Measurements from ENCODE around the gene HRG. TPM values are rescaled to one million over a fixed set of nuclear protein-coding genes. Genes with fewer than 3 reads are reported as not detected.

HRG gene
- total RNA-seq, 2 donors from 2014 or later, result not detected

DNA sequence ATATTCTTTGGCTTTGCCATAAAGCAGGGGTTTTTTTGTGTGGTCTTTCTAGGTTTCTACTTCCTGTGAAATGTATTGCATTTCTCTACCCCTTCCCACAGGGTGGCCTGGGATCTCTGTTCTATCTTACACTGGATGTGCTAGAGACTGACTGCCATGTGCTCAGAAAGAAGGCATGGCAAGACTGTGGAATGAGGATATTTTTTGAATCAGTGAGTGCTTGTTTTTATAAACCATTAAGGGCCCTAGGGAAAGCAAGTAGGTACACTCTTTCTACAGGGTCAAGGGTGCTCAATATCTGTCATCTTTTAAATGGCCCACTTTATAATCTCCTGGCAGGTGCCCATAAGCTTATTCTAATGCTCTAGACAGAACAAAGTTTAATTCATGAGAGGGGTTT lies 24.9 kb upstream of the HRG start:
- Histone ChIP-seq H3K4me3 (no peak overlapping the region), H3K4me1 (peaks cover 0 to 15% of the 10 kb centered on the region in 2 donors), H3K36me3 (no peaks in the 10 kb centered on the region), H3K27me3 (no peaks in the 10 kb centered on the region), H3K9me3 (no peaks in the 10 kb centered on the region), H3K27ac (no peak overlapping the region)
- DNase-seq (ENCODE audit: low spot score), result no peak
- TF ChIP-seq, protein P1, sequence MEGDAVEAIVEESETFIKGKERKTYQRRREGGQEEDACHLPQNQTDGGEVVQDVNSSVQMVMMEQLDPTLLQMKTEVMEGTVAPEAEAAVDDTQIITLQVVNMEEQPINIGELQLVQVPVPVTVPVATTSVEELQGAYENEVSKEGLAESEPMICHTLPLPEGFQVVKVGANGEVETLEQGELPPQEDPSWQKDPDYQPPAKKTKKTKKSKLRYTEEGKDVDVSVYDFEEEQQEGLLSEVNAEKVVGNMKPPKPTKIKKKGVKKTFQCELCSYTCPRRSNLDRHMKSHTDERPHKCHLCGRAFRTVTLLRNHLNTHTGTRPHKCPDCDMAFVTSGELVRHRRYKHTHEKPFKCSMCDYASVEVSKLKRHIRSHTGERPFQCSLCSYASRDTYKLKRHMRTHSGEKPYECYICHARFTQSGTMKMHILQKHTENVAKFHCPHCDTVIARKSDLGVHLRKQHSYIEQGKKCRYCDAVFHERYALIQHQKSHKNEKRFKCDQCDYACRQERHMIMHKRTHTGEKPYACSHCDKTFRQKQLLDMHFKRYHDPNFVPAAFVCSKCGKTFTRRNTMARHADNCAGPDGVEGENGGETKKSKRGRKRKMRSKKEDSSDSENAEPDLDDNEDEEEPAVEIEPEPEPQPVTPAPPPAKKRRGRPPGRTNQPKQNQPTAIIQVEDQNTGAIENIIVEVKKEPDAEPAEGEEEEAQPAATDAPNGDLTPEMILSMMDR (IDR thresholded peaks at IDR 0.05), result no peak

DNA sequence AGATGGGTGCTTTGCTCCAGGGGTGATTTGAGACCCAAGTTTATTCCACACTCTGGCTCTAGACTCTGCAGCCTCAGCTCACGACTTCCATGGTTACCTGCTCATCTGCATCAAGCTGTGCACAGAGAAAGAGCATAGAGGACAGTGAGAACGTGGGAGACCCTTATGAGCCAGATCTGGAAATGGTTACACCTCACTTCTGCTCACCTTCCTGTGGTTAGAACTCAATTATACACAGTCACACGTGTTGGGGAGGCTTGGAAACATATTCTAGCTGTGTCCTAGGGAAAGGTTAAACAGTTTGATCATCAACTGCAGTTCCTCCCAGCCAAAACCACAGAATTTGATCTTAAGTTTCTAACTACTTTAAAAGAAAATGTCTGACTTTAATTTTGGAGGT lies 23.8 kb upstream of the HRG start:
- Histone ChIP-seq H3K4me3 (no peak overlapping the region), H3K36me3 (no peaks in the 10 kb centered on the region), H3K9me3 (no peaks in the 10 kb centered on the region), H3K4me1 (peaks cover 0 to 15% of the 10 kb centered on the region in 2 donors), H3K27me3 (no peaks in the 10 kb centered on the region), H3K27ac (no peak overlapping the region)
- TF ChIP-seq, protein P1 (IDR thresholded peaks at IDR 0.05), result no peak
- DNase-seq (ENCODE audit: low spot score), result no peak

DNA sequence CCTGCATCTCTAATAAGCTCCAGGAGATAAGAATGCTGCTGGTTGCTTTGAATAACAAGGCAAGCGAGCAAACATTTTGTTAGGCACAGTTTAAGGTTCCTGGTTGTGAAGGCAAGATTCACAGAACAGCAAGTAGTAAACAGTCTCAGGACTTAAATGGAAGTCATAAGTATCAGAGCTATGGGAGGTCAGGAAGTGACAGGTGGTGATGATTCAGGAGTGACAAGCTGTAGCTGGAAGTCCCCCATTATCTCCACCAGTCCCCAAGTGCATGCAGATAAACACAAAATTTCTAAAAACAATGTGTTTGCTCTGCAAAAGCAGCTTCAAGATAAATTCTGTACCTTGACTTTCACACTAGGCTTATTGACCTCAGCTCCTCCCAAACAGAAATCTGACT lies 22.3 kb upstream of the HRG start:
- Histone ChIP-seq H3K4me3 (no peak overlapping the region), H3K27me3 (no peaks in the 10 kb centered on the region), H3K36me3 (no peaks in the 10 kb centered on the region), H3K9me3 (no peaks in the 10 kb centered on the region), H3K27ac (no peak overlapping the region), H3K4me1 (peaks cover 0 to 15% of the 10 kb centered on the region in 2 donors)
- DNase-seq (ENCODE audit: low spot score), result no peak
- TF ChIP-seq, protein P1 (IDR thresholded peaks at IDR 0.05), result no peak

DNA sequence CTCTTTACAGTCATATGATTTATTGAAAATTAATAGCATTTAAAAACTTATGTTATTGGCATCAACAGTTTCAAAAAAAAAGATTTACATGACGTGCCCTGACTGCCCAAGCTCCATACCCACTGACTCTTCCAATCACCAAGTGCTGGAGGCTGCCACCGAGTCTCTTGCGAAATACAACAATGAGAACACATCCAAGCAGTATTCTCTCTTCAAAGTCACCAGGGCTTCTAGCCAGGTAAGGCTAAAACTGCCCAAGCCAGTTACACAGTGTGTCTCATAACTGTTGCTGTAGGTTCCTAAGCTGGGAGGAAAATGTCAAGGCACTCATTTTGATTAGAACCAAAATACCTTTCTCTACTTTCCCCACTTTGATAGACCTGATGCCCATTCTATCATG lies 21.1 kb upstream of the HRG start:
- DNase-seq (ENCODE audit: low spot score), result no peak
- TF ChIP-seq, protein P1 (IDR thresholded peaks at IDR 0.05), result no peak
- H3K36me3 ChIP-seq, result no peaks in the 10 kb centered on the region
- H3K4me3 ChIP-seq, result no peak overlapping the region
- no peaks in the 10 kb centered on the region for H3K27me3 ChIP-seq
- H3K27ac ChIP-seq, result no peak overlapping the region
- no peaks in the 10 kb centered on the region for H3K9me3 ChIP-seq
- peaks cover 0 to 14% of the 10 kb centered on the region in 2 donors for H3K4me1 ChIP-seq

DNA sequence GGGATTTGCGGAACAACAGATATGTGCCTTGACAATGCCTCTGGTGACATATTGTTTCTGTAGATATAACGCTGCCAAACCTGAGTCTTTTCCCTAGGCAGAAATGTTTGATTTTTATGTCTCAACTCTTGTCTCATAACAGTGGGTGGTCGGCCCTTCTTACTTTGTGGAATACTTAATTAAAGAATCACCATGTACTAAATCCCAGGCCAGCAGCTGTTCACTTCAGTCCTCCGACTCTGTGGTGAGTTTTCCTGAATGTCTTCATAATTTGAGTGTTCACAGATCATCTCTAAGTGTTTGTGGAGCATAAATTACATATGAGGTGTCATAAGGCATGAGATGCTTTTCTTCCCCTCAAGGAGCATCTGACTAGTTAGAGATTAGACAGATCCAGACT lies 19.7 kb upstream of the HRG start:
- TF ChIP-seq, protein P1 (IDR thresholded peaks at IDR 0.05), result no peak
- Histone ChIP-seq H3K36me3 (no peaks in the 10 kb centered on the region), H3K27ac (no peak overlapping the region), H3K9me3 (no peaks in the 10 kb centered on the region), H3K4me1 (peaks cover 0 to under 1% of the 10 kb centered on the region in 2 donors), H3K4me3 (no peak overlapping the region), H3K27me3 (no peaks in the 10 kb centered on the region)
- DNase-seq (ENCODE audit: low spot score), result no peak

DNA sequence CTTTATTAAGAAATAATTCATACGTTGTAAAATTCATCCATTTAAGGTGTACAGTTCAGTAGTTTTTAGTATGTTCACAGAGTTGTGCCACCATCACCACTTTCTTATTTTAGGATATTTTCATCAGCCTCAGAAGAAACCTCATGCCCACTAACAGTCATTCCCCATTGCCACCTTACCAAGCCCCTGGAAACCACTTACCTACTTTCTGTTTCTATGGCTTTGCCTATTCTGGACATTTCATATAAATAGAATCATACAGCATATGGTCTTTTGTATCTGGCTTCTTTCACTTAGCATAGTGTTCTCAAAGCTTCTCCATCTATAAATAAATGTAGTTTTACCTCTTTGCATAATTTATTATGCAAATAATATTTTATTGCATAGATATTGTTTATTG lies 19.0 kb upstream of the HRG start:
- H3K4me1 ChIP-seq, result no peaks in the 10 kb centered on the region
- TF ChIP-seq, protein P1 (IDR thresholded peaks at IDR 0.05), result no peak
- no peaks in the 10 kb centered on the region for H3K27me3 ChIP-seq
- H3K4me3 ChIP-seq, result no peak overlapping the region
- no peaks in the 10 kb centered on the region for H3K36me3 ChIP-seq
- no peaks in the 10 kb centered on the region for H3K9me3 ChIP-seq
- DNase-seq (ENCODE audit: low spot score), result no peak
- H3K27ac ChIP-seq, result no peak overlapping the region

All from right atrium auricular region (tissue), 2 donors.